ACC112 (cell line): Measurements from ENCODE around the gene ZP2.
"Not testable (repeated sequence)": the region's sequence is repeated elsewhere in the genome, so short reads cannot be mapped to it uniquely, and the experiment has no call there.

Source experiments
- H2AFZ ChIP-seq: fragments of 200-600 bp; sonication (generic); one replicate; pipeline ENCODE4 v1.6.0; 2017; ENCODE audit warnings: antibody characterized with exemption, low read length; ENCODE audit not compliant: unreplicated experiment
- H3K27ac ChIP-seq: fragments of 200-600 bp; sonication (generic); 2 replicates; pipeline ENCODE4 v1.5.1; 2014; ENCODE audit warnings: low read depth, mild to moderate bottlenecking, antibody characterized with exemption, low read length, moderate library complexity
- H3K27me3 ChIP-seq: fragments of 200-600 bp; sonication (generic); 2 replicates; pipeline ENCODE4 v1.6.1; 2014; ENCODE audit warnings: mild to moderate bottlenecking, antibody characterized with exemption, low read length, moderate library complexity, mixed read lengths; ENCODE audit not compliant: insufficient read depth
- H3K36me3 ChIP-seq: fragments of 200-600 bp; sonication (generic); 2 replicates; pipeline ENCODE4 v1.6.1; 2016; ENCODE audit warnings: mild to moderate bottlenecking, antibody characterized with exemption, low read length, moderate library complexity, mixed read lengths; ENCODE audit not compliant: insufficient read depth
- H3K4me1 ChIP-seq: fragments of 200-600 bp; sonication (generic); one replicate; pipeline ENCODE4 v1.6.1; 2016; ENCODE audit warnings: low read length, mixed read lengths; ENCODE audit not compliant: insufficient read depth, unreplicated experiment, control insufficient read depth
- H3K4me3 ChIP-seq: fragments of 200-600 bp; sonication (generic); 2 replicates; pipeline ENCODE4 v1.5.1; 2014; ENCODE audit warnings: mild to moderate bottlenecking, low read depth, low read length
- H3K79me2 ChIP-seq: fragments of 200-600 bp; sonication (generic); one replicate; pipeline ENCODE4 v1.6.0; 2016; ENCODE audit warnings: low read length; ENCODE audit not compliant: control insufficient read depth, unreplicated experiment, insufficient read depth

Gene ZP2

DNA sequence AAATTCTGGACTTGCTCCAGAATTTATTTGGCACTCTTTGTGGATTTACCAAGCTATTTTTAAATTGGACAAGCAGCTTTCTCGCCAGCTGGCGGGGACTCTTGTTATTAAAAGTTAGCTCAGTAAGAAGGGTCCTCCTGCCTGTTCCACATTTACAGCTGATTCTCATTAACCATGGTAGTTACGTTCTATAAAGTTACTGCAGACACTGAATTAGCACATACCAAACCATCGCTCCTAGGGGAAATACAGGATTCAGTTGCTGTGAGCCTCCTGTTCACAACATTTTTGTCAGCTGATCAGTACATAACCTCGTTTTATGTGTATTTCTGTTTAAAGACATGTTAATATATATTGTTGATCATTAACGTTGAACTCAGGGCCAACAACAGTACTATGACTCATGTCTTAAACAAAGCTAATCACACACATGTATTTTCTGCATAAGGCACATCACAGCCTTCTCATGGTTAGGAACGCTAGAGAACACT lies 48.7 kb downstream of the ZP2 start:
- H3K79me2 ChIP-seq = no peaks in the 10 kb centered on the region
- no peak overlapping the region for H3K4me3 ChIP-seq
- peaks cover 10% of the 10 kb centered on the region; the same call in 1 of the 2 replicates for H3K36me3 ChIP-seq
- H3K27ac ChIP-seq = no peak overlapping the region
- H3K4me1 ChIP-seq = peaks cover 18% of the 10 kb centered on the region
- H2AFZ ChIP-seq = no peak overlapping the region
- no peaks in the 10 kb centered on the region for H3K27me3 ChIP-seq

DNA sequence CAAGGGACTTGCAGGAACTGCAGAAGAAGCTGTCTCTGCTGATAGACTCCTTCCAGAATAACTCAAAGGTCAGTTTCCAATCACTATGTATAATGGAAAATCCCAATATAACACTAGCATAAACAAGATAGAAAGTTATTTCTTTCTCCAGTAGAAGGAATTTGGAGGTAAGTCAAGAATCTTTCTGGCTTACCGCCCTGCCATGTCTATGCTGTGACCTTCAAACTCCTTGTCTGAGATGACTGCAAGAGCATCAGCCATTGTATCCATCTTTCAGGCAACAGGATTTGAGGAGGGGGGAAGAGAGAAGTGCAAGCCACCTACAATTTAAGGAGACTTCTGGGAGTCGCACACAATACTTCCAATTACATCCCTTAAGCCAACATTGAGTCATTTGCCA lies 50.2 kb downstream of the ZP2 start:
- no peaks in the 10 kb centered on the region for H3K79me2 ChIP-seq
- no peaks in the 10 kb centered on the region for H3K27me3 ChIP-seq
- H3K4me3 ChIP-seq = no peak overlapping the region
- no peak overlapping the region for H2AFZ ChIP-seq
- no peak overlapping the region for H3K27ac ChIP-seq
- H3K4me1 ChIP-seq = peaks cover 11% of the 10 kb centered on the region
- peaks cover 10% of the 10 kb centered on the region; the same call in 1 of the 2 replicates for H3K36me3 ChIP-seq

DNA sequence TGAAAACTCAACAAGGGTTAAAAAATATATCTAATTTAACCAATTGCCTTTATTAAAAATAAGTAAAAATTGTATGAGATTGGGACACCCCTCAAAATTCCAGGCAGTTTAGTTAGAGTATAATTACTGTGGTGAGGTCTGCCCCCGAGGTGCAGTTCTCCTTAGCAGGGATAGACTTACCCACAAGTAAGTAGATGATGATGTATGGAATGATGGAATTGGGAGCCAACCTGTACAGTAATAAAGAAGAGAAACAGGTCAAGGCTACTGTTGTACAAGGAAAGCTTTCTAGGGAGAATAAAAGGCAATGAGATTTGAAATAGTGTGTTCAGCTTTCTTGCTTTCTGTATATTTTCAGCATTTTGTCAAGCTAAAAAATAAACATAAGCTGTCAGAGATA lies 51.1 kb downstream of the ZP2 start:
- Histone ChIP-seq H3K4me3 (no peak overlapping the region; the same call in 1 of the 2 replicates), H2AFZ (no peak overlapping the region), H3K27me3 (no peaks in the 10 kb centered on the region), H3K79me2 (no peaks in the 10 kb centered on the region), H3K4me1 (peaks cover 11% of the 10 kb centered on the region), H3K27ac (no peak overlapping the region), H3K36me3 (peaks cover 8% of the 10 kb centered on the region; the same call in 1 of the 2 replicates)

DNA sequence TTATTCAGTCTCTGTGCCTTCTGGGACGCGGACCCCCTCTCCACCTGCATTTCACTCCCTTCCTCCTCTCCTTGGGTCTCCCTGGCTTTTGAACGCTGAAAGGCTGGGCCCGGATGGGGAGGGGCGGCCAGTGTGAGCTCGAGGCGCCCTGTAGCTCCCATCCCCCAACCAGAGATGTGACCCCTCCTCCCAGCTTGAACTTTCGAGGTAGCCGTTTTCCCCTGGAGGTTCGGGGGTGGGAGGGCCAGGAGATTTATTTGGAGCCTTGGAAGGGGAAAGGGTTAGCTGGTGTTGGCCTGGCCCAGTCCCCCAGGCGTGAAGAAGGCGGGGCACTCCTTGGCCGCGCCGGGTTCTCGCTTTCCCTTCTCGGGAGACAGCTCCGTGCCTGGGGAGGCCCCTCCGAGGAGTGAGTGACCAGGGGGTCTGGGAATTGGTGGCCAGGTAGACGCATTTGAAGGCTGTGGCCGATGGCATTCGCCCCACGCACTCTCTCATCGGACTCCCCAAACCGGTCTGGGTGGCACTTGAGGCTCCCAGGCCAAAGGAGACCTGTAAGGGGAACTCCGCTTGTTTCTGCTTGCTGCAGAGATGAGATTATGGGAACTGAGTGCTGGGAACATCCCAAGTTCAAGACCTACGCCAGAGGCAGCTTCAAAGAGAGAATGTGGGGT lies 52.0 kb downstream of the ZP2 start:
- H3K4me3 ChIP-seq = peak overlapping the region; percentile 79
- H3K4me1 ChIP-seq = peaks cover 11% of the 10 kb centered on the region
- no peaks in the 10 kb centered on the region for H3K79me2 ChIP-seq
- H3K27me3 ChIP-seq = no peaks in the 10 kb centered on the region
- no peak overlapping the region for H3K27ac ChIP-seq
- H3K36me3 ChIP-seq = peaks cover 6% of the 10 kb centered on the region; the same call in 1 of the 2 replicates
- peak overlapping the region; percentile 17 for H2AFZ ChIP-seq

DNA sequence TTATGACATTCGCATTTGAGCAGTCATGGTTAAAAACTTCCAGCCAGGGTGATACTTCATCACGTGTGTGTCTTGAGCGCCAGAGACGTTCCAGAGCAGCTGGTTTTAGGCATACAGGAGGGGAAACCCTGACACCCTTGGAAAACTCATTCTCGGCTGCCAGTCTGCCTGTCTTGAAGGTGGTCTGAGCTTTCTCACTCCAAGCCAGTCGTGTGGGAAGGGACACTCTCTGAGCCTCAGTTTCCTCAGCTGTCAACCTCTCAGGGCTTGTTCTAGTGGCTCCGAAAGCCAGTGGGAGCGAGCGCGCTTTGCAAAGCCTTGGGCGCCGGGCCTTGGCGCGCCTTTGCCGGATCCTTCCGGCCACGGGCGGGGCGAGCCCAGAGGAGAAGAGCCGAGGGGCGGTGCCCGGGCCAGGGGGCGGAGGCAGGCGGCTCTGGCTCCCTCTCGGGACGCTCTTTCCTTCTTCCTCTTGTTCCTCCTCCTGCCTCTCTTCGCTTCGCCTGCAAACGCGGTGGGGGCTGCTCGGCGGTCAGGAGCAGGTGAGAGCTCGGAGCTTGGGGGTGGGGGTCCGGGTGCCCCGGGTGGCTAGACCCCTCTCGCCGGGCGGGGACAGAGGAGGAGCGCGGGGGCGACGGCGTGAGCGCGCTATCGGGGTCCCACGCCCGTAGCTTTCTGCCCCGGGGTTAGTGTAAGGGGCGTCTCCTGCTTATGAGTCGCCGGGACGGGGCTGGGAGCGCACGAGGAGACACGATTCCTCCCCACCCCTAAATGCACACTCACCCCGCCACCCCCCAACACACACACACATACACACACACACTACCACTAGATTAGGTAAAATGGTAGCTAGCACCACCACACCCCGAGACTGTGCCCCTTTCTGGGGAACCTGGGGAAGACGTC lies 52.9 kb downstream of the ZP2 start, which contains the start of gene LDAF1:
Gene LDAF1 (plus strand): TSS at position 467 of the 903 bp plus-strand sequence. CDS start 2,509 bp downstream, outside the sequence.
- H2AFZ ChIP-seq = peak within 1 kb of the TSS; percentile 74
- no peaks in the 10 kb centered on the region for H3K79me2 ChIP-seq
- no peak within 1 kb of the TSS for H3K27ac ChIP-seq
- peaks cover 6% of the 10 kb centered on the region; the same call in 1 of the 2 replicates for H3K36me3 ChIP-seq
- no peaks in the 10 kb centered on the region for H3K27me3 ChIP-seq
- peaks cover 11% of the 10 kb centered on the region for H3K4me1 ChIP-seq
- peak within 1 kb of the TSS; percentile 79 for H3K4me3 ChIP-seq

DNA sequence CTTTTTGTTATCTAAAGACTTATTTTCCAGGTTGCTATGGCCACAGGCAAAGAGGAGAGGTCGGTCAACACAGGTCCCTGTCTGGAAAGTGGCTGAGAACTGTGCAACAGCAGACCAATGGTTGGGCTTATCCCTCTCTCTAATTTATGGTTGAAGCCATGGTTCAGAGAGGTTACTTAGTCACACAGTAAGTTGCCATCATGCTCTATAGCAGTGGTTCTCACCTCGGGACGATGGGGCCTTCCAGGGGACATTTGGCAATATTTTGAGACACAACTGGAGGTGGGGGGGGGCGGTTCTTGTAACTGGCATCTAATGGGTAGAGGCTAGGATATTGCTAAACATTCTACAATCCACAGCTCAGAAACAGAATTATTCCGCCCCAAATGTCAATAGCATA lies 53.7 kb downstream of the ZP2 start:
- Histone ChIP-seq H2AFZ (peak overlapping the region; percentile 74), H3K4me1 (peaks cover 11% of the 10 kb centered on the region), H3K36me3 (no peaks in the 10 kb centered on the region; the same call in 1 of the 2 replicates), H3K27me3 (no peaks in the 10 kb centered on the region), H3K79me2 (no peaks in the 10 kb centered on the region), H3K4me3 (no peak overlapping the region; the same call in 1 of the 2 replicates), H3K27ac (no peak overlapping the region)

DNA sequence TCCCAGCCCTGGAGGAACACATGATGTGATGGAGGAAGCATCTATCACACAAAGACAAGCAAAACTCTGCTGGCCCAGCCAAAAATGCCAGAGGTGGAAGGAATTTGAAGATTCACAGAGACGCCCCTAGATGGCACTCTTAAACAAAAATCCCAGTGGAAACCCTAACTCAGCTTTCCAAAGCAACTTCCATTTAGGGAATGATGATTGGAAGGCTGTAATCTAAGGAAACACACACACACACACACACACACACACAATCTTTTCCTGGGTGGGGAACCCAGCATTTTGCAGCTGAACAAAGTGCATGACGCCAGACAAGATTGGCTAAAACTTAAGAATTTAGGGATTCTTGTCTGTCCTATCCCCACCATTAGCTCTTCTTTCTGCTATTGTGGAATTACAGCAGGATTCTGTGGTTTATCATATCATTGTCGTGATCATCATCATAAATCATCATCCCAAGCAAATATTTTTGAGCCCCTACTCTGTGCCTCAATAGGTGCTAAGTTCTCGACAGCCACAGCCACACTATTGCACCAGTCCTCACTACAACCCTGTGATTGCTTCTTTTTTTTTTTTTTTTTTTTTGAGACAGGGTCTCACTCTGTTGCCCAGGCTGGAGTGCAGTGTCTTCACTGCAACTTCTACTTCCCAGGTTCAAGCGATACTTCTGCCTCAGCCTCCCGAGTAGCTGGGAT lies 54.5 kb downstream of the ZP2 start:
- peaks cover 11% of the 10 kb centered on the region for H3K4me1 ChIP-seq
- H3K4me3 ChIP-seq = no peak overlapping the region
- H3K27ac ChIP-seq = no peak overlapping the region
- H3K27me3 ChIP-seq = no peaks in the 10 kb centered on the region
- H2AFZ ChIP-seq = no peak overlapping the region
- no peaks in the 10 kb centered on the region for H3K79me2 ChIP-seq
- H3K36me3 ChIP-seq = no peaks in the 10 kb centered on the region; the same call in 1 of the 2 replicates

DNA sequence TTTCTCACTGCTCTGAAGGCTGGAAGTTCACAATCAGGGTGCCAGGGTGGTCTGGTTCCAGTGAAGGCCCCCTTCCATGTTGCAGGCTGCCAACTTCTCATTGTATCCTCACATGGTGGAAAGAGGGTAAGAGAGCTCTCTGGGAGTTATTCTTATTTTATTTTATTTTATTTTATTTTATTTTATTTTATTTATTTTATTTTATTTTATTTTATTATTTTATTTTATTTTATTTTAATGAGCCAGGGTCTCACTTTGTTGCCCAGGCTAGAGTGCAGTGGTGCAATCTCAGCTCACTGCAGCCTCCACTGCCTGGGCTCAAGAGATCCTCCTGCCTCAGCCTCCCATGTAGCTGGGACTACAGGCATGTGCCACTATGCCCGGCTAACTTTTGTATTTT lies 55.4 kb downstream of the ZP2 start:
- not testable (repeated sequence) for H3K4me3 ChIP-seq, H3K79me2 ChIP-seq, H3K27me3 ChIP-seq, H2AFZ ChIP-seq, H3K4me1 ChIP-seq, H3K36me3 ChIP-seq, H3K27ac ChIP-seq

DNA sequence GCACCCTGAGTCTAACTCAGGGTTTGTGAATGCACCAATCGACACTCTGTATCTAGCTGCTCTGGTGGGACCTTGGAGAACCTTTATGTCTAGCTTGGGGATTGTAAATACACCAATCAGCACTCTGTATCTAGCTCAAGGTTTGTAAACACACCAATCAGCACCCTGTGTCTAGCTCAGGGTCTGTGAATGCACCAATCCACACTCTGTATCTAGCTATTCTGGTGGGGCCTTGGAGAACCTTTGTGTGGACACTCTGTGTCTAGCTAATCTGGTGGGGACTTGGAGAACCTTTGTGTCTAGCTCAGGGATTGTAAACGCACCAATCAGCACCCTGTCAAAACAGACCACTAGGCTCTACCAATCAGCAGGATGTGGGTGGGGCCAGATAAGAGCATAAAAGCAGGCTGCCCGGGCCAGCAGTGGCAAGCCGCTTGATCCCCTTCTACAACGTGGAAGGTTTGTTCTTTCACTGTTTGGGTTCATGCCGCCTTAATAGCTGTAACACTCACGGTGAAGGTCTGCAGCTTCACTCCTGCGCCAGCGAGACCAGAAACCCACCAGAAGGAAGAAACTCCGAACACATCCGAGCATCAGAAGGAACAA lies 58.1 kb downstream of the ZP2 start:
- not testable (repeated sequence) for H3K4me3 ChIP-seq, H3K27ac ChIP-seq, H3K4me1 ChIP-seq, H3K36me3 ChIP-seq, H2AFZ ChIP-seq, H3K79me2 ChIP-seq
- H3K27me3 ChIP-seq = peaks cover 21% of the 10 kb centered on the region
